Activated CD8-positive, alpha-beta memory T cell treated with anti-CD3 and anti-CD28 coated beads, Interleukin-2, amount 50 U/mL, for 24 hours (primary cell): ENCODE data around the gene XAGE2.
"Not testable (repeated sequence)": the region's sequence is repeated elsewhere in the genome, so short reads cannot be mapped to it uniquely, and the experiment has no call there.

Source experiments
- DNase-seq: peaks from one replicate; pipeline ENCODE4 v3.0.0-alpha.2; 2020; ENCODE audit errors: extremely low read depth

Gene XAGE2, protein sequence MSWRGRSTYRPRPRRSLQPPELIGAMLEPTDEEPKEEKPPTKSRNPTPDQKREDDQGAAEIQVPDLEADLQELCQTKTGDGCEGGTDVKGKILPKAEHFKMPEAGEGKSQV

DNA sequence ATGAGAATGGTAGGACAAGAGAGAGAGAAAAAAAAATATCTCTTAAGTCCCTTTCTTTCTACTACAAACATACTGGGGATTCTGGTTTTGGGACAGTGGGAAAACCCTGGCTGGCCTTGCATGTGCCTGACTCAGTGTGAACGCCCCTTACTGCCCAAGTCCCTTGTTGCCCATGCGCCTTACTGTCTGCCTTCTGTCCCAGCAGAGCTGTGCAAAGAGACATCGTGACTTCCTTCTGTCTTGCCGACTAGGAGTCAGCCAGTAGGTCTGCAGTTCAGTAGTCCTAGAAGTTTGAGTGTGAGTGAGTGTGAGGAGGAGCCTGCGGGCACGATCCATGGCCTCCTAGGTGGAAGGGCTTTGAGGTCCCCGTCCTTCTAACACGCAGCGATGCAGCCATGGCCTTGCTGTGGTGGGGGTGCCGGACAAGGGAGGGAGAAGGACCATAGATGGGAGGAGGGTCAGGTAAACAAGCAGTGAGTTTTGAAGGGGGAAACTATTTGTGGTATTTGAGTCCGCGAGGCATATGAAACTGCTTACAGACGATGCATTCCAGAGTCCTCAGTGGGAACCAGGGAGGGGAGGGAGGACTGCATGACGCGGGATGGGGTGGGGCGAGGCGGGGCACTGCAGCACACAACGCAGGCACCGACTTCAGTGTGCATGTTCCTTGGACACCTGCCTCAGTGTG is at the start of gene XAGE2:
Gene XAGE2, plus strand, starts transcription at position 654 of the 688 bp plus-strand sequence. CDS start 994 bp downstream, outside the sequence.
- no peak for DNase-seq

DNA sequence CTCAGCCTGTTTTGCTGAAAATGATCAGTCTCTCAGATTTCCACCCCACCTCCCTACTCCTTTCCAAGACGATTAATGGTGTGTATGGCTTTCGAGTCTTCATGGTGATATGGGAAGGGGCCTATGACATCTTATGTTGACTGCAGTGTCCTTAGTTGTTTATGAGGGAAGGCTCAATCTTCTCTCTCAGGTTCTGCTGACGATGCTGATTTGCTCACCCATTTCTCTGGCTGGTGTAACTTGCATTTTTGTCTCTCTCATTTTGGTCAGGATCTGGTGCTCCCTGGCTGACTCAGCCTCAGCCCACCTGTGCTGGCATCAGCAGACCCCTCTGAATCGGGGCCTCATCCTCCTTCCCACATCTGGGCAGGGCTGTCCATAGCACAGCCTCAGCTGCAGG is 31.4 kb upstream of the XAGE2 start:
- DNase-seq, result no peak

DNA sequence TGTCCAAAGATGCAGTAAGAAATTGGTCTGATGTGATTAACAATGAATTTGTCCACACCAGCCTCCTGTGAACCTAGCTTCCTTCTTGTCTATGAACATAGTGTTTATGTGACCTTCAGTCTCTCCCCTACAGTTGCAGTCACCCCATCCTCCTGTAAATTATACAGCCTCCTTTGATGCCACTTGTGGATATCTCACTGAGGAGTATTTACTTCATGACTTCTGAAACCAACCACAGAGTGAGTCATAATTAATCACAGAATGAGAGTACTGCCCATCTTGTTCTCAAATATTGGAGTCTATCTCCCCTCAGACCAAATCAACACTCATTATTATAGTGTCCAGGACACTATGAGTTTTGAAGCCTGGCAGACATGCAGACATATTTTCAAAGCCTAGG is 27.3 kb upstream of the XAGE2 start:
- no peak for DNase-seq

DNA sequence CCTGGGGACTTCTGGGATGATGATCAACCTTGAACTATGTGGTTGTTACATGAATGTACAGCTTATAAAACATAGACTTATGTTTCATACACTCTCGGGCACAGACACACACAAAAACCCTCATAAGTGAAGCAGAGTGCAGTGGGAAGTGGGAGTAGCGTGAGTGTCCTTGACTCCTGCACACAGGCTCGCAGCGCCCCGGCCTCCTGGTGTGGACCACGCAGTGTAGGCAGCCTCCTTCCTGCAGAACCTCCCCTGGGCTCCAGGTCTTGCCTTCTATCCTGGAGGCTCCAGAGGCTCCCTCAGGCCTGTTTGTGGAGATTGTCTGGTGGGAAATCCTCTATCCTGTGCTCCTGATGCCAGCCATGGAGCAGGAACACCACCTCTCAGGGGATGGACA is 25.7 kb upstream of the XAGE2 start:
- not testable (repeated sequence) for DNase-seq

DNA sequence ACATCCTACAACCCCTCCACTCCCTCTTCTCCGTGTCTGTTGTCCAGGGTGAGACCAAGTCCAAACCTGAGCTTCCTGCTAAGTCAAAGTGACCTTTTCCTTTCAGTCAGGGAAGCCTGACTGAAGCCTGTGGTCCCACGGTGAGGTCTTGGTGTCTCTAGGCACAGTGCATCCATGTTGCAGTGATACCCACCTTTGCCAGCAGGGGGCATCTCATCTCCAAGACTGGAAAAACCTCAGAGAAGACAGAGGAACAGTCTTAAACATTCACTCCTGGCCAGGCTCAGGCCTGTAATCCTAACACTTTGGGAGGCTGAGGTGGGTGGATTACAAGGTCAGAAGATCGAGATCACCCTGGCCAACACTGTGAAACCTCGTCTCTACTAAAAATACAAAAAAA is 23.4 kb upstream of the XAGE2 start:
- DNase-seq, result not testable (repeated sequence)

DNA sequence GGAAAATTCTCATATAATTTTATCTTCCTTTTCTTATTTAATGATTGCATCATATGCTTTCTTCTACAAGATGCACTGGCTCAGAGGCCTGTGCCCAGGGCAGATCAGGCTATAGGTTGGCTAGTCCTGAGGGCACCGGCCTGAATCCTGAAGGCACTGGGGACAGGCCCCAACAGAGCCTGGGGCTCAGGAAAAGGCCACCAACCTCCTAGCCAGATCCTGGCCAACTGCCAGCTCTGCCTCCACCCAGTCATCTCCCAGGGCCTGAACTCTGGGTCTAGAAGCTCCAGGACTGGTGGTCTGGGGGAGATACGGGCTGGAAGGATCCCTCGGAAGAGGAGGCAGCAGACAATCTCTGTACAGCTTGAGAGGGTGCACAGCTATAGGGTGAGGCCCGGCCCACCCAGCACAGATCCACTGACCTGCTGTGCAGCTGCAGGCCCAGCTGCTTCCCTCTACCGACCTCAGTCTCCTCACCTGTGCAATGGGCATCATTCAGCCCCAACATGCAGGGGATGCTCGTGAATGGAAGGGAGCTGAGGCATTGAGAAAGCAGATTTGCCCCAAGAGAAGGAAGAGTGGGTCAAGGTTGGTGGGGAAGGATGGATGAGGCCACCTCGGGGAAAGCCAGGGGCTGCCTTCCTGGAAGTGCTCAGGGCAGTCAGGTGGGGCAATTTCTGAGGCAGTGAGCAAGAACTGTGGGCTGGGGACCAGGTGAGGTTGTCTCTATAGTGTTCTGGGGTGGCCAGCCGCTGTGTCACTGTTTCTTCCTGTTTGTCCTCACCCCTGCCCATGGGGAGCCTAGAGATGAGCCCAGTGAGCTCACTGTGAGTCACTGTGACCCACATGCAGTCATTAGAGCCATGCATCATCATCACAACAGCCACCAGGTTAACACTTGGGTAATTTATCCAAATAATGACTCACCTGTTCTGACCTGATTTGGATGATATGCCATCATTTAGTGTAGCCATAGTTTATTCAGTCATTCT is 22.4 kb upstream of the XAGE2 start:
- DNase-seq, result no peak

DNA sequence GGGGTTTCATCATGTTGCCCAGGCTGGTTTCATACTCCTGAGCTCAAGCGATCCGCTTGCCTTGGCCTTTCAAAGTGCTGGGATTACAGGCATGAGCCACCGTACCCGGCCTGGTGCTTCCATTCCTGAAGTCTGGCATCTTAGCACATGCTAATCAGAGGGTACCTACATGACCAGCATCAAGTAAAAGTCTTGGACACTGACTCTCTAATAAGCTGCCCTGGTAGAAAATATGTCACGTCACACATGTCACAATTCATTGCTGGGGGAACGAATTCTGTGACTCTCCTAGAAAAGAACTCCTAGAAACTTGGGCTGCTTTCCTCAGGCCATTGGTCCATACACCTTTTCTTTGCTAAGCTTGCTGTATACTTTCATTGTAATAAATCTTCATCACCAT is 19.1 kb upstream of the XAGE2 start:
- no peak for DNase-seq

DNA sequence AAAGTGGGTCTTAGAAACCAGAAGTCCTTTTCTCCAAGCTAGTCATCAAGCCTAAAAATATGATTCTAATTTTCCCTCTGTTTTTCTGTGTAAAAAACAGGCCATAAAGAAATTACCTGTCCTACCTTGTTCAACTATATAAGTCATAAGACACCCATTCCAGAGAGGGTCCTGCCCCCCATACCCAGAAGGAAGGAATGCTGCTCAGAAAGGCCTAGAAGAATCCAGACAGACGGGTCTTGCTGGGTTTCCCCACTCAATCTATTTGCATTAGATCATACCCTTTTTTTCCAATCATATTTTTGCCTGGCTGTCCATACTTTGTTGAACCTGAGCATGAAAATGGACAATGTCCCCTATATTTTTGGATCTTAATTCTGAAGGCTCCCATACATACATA is 16.3 kb upstream of the XAGE2 start:
- DNase-seq, result no peak

DNA sequence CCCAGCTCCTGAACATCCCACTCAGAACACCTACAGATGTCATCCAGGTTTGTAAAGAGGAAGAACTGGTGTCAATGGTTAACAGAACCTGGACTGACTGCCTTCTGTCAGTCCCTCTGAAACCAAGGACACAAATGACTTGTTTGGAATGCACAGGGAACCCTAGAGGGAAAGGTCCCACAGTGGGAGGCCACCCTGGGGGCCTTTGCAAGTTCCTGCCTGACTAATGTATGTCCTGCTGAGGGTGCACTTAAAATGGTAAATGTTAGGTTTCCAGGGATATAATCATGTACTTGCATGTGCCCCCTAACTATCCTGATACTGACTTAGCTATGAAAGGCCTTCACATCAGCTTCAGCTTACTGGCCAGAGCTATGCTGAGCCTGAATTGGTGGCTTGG is 15.0 kb upstream of the XAGE2 start:
- no peak for DNase-seq

DNA sequence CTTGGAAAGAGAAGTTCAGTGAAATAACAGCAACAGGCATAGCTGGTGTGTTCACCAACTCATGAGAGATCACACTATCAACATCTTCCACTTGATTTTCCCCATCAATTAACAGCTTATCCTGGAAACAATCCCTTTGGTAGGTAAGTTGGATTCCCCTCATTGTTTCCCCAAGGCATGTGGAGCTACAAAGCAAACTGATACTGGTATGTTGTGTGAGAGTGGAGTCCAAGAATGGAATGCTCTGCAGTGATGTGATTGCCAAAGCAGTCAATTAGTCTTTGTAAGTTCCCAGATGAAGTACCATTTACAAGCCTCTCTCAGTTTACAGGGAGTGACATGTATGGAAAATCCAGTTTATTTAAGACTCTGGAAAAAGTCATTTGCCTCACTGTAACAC is 13.7 kb upstream of the XAGE2 start:
- no peak for DNase-seq

DNA sequence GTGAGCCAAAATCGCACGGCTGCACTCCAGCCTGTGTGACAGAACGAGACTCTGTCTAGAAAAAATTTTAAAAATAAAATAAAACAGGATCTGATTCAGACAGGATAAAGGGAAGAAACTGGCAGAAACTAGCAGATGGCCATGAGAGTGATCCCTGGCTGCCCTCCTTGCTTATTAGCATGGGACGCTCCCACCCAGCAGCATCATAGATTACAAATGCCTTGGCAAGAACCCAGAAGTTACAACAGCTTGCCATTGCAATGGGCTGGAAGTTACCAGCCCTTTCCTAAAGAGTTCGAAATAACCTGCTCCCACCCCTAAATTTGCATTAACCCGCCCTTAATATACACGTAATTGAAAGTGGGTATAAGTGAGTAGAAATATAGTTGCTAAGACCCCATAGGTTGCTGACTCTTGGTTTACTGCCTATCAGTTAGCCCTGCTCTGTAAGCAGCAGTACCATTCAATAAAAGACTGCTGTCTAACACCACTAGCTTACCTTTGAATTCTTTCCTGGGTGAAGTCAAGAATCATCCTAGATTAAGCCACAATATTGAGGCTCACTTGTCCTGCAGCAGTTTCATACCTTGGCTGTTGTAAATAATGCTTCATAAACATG is 9.1 kb upstream of the XAGE2 start:
- DNase-seq, result no peak

DNA sequence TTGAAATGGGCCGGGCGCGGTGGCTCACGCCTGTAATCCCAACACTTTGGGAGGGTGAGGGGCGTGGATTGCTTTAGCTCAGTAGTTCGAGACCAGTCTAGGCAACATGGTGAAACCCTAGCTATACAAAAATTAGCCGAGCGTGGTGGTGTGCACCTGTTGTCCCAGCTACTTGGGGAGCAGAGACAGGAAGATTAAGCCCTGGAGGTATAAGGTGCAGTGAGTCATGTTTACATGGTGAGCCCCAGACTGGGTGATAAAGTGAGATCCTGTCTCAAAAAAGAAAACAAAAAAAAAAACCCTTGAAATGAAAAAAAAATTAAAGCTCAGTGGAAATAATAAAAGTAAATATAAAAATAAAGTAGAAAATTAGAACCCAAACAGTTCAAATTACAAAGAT is 6.9 kb upstream of the XAGE2 start:
- DNase-seq, result no peak

DNA sequence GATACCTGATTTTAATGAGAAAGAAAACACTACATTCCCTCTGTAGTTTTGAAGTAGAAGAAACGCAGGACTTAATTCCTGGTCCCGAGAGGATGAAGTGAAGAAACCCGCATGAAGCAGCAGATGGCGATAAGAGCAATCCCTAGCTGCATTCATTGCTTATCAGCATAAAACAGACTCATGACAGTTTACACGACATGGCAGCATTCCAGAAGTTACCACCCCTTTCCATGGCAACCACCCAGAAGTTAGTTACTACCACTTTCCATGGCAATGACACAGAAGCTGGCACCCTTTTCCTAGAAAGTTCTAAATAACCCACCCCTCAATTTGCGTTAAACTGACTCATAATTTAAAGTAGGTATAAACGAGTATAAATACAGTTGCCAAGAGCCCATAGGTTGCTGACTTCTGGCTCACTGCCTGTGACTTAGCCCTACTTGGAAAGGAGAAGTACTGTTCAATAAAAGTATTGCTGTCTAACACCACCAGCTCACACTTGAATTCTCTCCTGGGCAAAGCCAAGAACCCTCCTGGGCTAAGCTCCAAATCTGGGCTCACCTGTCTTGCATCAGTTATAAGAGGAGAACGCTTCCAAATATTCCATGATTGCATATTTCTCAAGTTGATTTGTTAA is 5.5 kb upstream of the XAGE2 start:
- no peak for DNase-seq

DNA sequence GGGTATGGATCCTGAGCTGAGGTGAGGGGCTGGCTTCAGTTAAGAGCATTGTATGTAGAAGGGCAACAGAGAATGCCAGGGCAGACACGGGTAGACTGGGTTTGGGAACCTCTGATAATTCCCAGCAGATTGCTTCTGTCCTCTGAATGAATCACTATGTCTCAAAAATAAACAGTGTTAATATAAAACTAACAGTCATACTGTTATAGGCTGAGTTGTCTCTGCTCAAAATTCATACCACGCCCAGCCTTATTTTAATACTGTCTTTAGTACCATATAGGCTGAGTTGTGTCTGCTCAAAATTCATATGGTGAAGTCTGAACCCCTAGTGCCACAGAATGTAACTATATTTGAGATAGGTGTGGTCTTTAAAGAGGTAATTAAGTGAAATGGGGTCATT is 10.0 kb downstream of the XAGE2 start:
- DNase-seq, result no peak

DNA sequence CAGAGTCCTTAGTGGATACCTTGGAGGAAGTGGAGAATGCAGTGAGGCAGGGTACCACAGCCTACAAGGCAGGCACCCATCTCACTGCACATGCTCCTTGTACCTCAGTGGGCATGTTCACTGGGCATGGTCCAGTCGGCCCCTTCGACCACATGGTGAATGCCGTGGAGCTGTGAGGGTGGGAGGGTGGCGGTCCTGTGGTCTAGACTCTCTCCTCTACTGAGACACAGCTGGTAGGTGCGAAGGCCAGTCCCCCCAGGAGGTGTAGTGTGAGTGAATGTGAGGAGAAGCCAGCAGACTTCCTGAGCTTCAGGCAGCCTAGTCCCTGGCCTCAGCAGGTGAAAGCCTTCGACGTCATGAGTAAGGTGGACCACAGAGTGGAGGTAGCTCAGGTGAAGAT is 12.2 kb downstream of the XAGE2 start:
- DNase-seq, result no peak

DNA sequence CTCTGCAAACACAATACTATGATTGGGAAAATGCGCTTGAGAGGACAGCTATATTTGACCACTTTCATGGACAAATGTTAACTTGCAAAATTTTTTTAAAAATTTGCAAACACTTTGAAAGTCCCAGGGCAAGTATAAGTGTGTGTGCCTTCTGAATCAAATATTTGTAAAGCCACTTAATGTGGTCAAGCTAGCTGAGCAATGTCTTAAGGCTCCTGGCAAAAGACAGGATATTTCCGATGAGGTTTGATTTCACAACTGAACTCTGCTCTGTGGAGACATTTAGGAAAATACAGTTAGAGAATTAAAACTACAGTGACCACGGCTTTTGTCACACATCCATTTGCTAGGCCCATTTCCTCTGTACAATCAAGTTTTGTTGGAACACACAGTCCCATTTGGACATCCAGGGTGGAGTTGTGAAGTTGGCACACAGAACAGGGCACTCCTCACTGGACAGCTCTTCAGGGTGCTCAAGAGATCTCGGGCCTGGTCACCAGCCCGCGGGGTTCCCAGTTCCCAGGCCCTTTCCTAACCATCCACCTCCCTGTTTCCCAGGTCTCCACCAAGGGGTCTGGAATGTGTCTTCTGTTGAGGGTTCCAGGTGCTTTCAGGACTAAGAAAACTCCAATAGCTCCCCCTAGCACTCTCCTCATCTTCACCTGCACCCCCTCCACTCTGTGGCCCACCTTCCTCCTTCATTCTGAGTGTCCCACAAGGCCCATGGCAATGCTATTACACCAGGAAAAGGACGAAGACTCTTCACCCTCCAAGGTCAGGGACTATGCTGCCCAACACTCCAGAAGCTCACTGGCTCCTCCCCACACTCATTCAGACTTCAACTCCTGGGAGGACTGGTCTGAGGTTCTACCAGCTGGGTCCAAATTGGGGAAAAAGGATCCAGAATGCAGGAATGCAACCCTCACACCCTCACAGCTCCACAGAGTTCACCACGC is 41.9 kb downstream of the XAGE2 start:
- DNase-seq, result no peak

DNA sequence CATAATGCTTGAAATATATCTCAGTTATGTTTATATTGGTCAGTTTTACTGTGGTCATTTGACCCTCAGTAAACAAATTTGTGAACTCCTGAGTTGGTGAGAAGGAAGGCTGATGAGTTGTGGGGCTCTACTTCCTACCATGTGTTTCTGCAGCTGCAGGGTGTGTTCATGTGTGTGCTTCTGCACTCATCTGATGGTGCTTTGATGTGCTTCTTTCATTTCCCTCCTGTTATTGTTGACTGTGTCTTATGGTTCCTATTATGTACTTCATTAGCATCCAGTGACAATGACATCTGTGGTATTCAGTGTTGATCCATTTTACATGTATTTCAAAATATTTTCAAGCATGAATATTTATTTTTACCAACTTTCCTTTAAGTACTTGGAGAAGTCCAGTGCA is 46.5 kb downstream of the XAGE2 start:
- no peak for DNase-seq

DNA sequence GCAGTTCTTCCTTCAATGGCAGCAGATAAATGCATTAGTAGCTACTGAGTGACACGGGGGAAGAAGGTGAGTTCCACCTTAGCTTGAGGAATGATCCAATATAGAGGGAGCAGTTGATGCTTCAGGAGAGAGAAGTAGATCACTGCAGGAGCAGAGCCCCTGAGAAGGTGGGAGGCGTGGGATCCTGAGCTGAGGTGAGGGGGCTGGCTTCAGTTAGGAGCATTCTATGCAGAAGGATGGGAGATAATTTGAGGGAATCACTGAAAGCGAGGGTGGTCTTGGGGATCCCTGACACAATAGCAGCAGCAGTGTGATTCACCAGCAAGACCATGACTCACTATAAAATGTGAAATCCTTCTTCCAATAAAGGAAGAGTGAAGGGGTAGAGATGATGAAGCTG is 48.0 kb downstream of the XAGE2 start:
- no peak for DNase-seq

DNA sequence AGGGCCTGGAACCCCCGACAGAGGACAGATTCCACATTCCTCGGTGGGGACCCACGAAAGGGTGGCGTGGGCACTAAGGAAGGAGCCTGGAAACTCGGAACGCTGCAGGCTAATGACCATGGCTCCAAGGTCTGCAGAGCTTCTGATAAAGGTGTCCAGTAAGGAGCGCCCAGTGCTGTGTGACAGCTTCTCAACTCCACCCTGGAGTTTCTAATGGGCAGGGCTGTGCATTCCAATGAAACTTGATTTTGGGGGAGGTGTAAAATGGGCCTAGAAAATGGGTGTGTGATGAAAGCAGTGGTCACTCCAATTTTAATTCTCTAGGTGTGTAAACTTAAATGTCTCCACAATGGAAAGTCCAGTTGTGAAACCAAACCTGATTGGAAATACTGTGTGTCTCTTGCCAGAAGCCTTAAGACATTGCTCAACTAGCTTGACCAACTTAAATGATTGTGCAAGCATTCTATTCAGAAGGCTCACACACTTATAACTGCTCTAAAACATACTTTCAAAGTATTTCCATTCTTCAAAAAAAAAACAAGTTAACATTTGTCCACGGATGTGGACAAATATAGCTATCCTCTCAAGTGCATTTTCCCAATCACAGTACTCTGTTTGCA is 52.1 kb downstream of the XAGE2 start:
- no peak for DNase-seq

DNA sequence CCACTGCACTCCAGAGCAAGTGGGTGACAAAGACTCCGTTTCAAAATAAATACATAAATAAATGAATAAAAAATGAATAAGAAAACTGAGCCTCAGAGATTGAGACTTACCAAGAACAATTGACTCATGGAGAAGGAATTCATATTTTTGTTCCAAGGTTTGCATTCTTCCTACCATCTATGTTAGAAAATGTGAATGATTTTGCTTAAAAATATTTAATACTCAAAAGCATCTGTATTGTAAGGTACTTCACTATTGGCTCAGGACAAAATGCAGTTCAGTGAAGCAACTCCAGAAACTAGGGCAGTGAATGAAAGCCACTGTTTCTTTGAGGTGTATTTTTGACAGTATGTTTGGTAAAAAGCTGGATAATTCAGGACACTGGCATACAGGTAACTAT is 54.1 kb downstream of the XAGE2 start:
- no peak for DNase-seq
